Lung (tissue), 12 donors: ENCODE results near the gene TBC1D25. TPM values are rescaled to one million over a fixed set of nuclear protein-coding genes. Genes with fewer than 3 reads are reported as not detected.

Experiments used
- ATAC-seq: fragments of 200-7000 bp; cut with Tn5 transposase; one replicate; pipeline ENCODE4 v1.9.1; 2020; ENCODE audit warnings: moderate number of reproducible peaks; ENCODE audit not compliant: insufficient read depth, low FRiP score
- DNase-seq, 3 donors: peaks; one replicate each; pipeline ENCODE4 v3.0.0-alpha.2; 2013 to 2017
- H3K27ac ChIP-seq, 2 donors: one replicate each; pipeline ENCODE4 v1.5.1; 2013; ENCODE audit warnings: mild to moderate bottlenecking in 2 of 2, moderate library complexity in 2 of 2, control low read depth in 1 of 2, inconsistent platforms in 1 of 2, low read depth in 1 of 2, low read length in 1 of 2
- H3K27me3 ChIP-seq, 3 donors: one replicate each; pipeline ENCODE4 v1.5.1; 2013; ENCODE audit warnings: low read length in 2 of 3; ENCODE audit not compliant: control insufficient read depth in 3 of 3, insufficient read depth in 3 of 3
- H3K36me3 ChIP-seq, 4 donors: one replicate each; pipeline ENCODE4 v1.5.1; 2013; ENCODE audit warnings: low read length in 4 of 4, mild to moderate bottlenecking in 1 of 4, moderate library complexity in 1 of 4; ENCODE audit not compliant: control insufficient read depth in 4 of 4, insufficient read depth in 4 of 4
- H3K4me1 ChIP-seq, 5 donors: one replicate each; pipeline ENCODE4 v1.5.1; 2013; ENCODE audit warnings: low read length in 5 of 5, mild to moderate bottlenecking in 2 of 5, moderate library complexity in 1 of 5; ENCODE audit not compliant: control insufficient read depth in 5 of 5, insufficient read depth in 5 of 5
- H3K4me3 ChIP-seq: one replicate; pipeline ENCODE4 v1.5.1; 2013; ENCODE audit warnings: mild to moderate bottlenecking, control low read depth, moderate library complexity
- H3K9ac ChIP-seq, 2 donors: one replicate each; pipeline ENCODE4 v1.5.1; 2013; ENCODE audit warnings: low read length in 2 of 2, control low read depth in 1 of 2; ENCODE audit not compliant: insufficient read depth in 1 of 2
- H3K9me3 ChIP-seq, 4 donors: one replicate each; pipeline ENCODE4 v1.5.1; 2013; ENCODE audit warnings: low read length in 3 of 4, mild to moderate bottlenecking in 1 of 4, moderate library complexity in 1 of 4; ENCODE audit not compliant: control insufficient read depth in 4 of 4, insufficient read depth in 3 of 4
- CTCF ChIP-seq: IDR thresholded peaks from 2 replicates; pipeline ENCODE4 v1.5.1; 2012; ENCODE audit warnings: mild to moderate bottlenecking; ENCODE audit errors: control extremely low read depth, extremely low read depth
- WGBS, 2 donors: extraction: QIAGEN DNeasy Blood & Tissue Kit; methylation state at CpG; one replicate each; pipeline ENCODE4 v1.1.7; 2013; 5-methylcytosine and 5-hydroxymethylcytosine counted together
- polyA plus RNA-seq, 2 donors: library from polyadenylated mRNA; stranded (reverse); fragments of 200-250 nt; gene quantifications; one replicate each; pipeline ENCODE4 v1.2.1, GENCODE V29; 2013
- total RNA-seq, 2 donors: library from RNA; depleted of rRNA in 1 of 2; stranded (reverse); fragments of >200 nt in 1 of 2; gene quantifications; one replicate each; pipeline ENCODE4 v1.2.1, GENCODE V29; 2014 to 2021
- donor health status: control.
- donor health status: control.
- donor health status: Bipolar disorder and iron deficiency.
- donor health status: healthy.
- donor health status: DM: yes; HTN: yes; CAD: no.

Gene TBC1D25
- total and polyA plus RNA-seq, 4 donors, result 5.6 to 15.2 (median 10.1) TPM

GRCh38 chrX:48513670-48514069 is 25.8 kb upstream of the TBC1D25 start:
- H3K9ac ChIP-seq, result no peak overlapping the region
- H3K36me3 ChIP-seq, result peaks cover 0 to 5% (median 0%) of the 10 kb centered on the region in 4 donors
- 73 to 97% methylated on average over 4 of the region's 4 CpGs for WGBS, 2 donors
- ATAC-seq (no peak), DNase-seq (no peak)
- no peak overlapping the region for H3K4me3 ChIP-seq
- peaks cover 0 to 6% (median 0%) of the 10 kb centered on the region in 4 donors for H3K9me3 ChIP-seq
- no peak overlapping the region for H3K27ac ChIP-seq
- H3K27me3 ChIP-seq, result no peaks in the 10 kb centered on the region
- peaks cover 0 to 4% (median 0%) of the 10 kb centered on the region in 5 donors for H3K4me1 ChIP-seq
- TF ChIP-seq CTCF, result no peak

- DNase-seq (no peak), ATAC-seq (no peak)
- Histone ChIP-seq H3K9ac (no peak overlapping the region), H3K9me3 (peaks cover 0 to 2% (median 0%) of the 10 kb centered on the region in 4 donors), H3K27me3 (no peaks in the 10 kb centered on the region), H3K4me3 (no peak overlapping the region), H3K36me3 (peaks cover 0 to 5% (median 0%) of the 10 kb centered on the region in 4 donors), H3K27ac (no peak overlapping the region), H3K4me1 (peaks cover 0 to 4% (median 0%) of the 10 kb centered on the region in 5 donors)
- TF ChIP-seq CTCF, result no peak
- 81 to 94% methylated on average over 14 to 16 of the region's 16 CpGs for WGBS, 2 donors
These were observed 25.2 kb upstream of the TBC1D25 start for GRCh38 chrX:48514126-48514806.

GRCh38 chrX:48514868-48515460 is 24.6 kb upstream of the TBC1D25 start:
- ATAC-seq, result no peak
- no peaks in the 10 kb centered on the region for H3K4me1 ChIP-seq
- H3K36me3 ChIP-seq, result peaks cover 0 to 5% (median 0%) of the 10 kb centered on the region in 4 donors
- H3K27me3 ChIP-seq, result no peaks in the 10 kb centered on the region
- no peak overlapping the region for H3K9ac ChIP-seq
- no peak for TF ChIP-seq CTCF
- H3K9me3 ChIP-seq, result peaks cover 0 to 2% (median 0%) of the 10 kb centered on the region in 4 donors
- no peak overlapping the region for H3K4me3 ChIP-seq
- no peak for DNase-seq
- H3K27ac ChIP-seq, result no peak overlapping the region
- 88 to 100% methylated on average over 7 to 9 of the region's 9 CpGs for WGBS, 2 donors
